Measurements from ENCODE around the gene PLCXD1. TPM values are rescaled to one million over a fixed set of nuclear protein-coding genes. Genes with fewer than 3 reads are reported as not detected.

The PLCXD1 gene, protein sequence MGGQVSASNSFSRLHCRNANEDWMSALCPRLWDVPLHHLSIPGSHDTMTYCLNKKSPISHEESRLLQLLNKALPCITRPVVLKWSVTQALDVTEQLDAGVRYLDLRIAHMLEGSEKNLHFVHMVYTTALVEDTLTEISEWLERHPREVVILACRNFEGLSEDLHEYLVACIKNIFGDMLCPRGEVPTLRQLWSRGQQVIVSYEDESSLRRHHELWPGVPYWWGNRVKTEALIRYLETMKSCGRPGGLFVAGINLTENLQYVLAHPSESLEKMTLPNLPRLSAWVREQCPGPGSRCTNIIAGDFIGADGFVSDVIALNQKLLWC
- 2.2 and 5.4 TPM in 2 replicates for total RNA-seq

GRCh38 chrX:281166-281999 is at the start of gene PLCXD1:
PLCXD1 (plus strand) TSS chrX:281381; CDS start chrX:284188, 2,807 bp downstream.

DNA sequence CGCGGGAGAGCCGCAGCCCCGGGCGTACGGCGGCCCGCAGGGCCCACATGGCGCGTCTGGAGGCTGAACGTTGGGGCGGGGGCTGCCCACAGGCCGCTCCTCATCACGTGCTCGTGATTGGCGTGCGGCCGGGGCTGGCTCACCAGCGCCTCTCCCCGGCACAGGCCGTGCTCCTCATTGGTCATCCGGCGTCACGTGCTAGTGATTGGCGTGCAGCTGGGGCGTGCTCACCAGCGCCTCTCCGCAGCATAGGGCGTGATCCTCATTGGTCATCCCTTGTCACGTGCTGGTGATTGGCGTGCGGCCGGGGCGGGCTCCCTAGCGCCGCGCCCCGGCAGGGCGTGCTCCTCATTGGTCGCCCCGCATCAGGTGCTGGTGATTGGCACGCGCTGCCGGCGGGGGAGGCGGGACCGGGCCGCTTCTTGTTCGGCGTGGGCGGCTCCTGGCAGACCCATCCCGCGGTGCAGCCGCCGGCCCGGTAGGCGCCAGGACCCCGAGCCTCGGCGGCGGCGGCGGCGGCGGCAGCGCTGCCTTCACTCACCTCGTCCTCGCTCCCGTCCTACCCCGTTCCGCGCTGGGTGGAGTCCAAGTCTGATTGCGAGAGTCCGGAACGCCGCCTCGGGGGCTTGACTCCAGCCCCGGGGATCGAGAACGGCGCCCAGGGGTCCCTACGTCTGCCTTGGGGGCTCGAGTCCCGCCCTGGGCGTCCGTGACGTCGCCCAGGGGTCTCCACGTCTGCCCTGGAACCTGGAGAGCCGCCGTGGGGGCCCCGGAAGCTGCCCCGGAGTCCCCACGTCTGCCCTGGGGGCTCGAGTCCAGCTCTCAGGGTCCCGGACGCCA is 37.8 kb downstream of the PLCXD1 start, which contains the start of gene GTPBP6:
Gene GTPBP6 (minus strand): TSS at position 58 of the 840 bp plus-strand sequence. CDS start 9 bp downstream, at position 49.

Other genes with a start within 250 kb of the PLCXD1 start
- gene GTPBP6, start 37.4 kb downstream of the PLCXD1 start, total RNA-seq = 20.2 and 27.8 TPM in 2 replicates
- gene PPP2R3B, start 105.5 kb downstream of the PLCXD1 start, total RNA-seq = 5.8 and 8.4 TPM in 2 replicates

Measured in articular chondrocyte of knee joint (primary cell).